SK-N-SH (cell line): ENCODE data around the gene RGR. TPM values are rescaled to one million over a fixed set of nuclear protein-coding genes. Genes with fewer than 3 reads are reported as not detected.

Experiments
- CTCF ChIA-PET: fragments of 300-600, 350-600 bp; formaldehyde crosslinking; extraction: SDS; loops from one replicate; lab custom pipeline; 2021; lab: Yijun Ruan, JAX
- POLR2A ChIA-PET: fragments of 350-600 bp; sonication (Branson Sonifier 250); formaldehyde crosslinking; extraction: SDS; loops from one replicate; lab custom pipeline; 2020; ENCODE audit warnings: antibody characterized with exemption, inconsistent platforms; lab: Yijun Ruan, JAX
- DNase-seq: peaks from one replicate; pipeline ENCODE4 v3.0.0; 2012
- H2AFZ ChIP-seq: fragments of 200-600 bp; sonication (generic); 2 replicates; pipeline ENCODE4 v1.8.1; 2016; ENCODE audit warnings: antibody characterized with exemption, mild to moderate bottlenecking, low read depth
- H3F3A ChIP-seq: fragments of 200-600 bp; sonication (generic); replicated peaks from 2 replicates; pipeline ENCODE3; 2016; ENCODE audit warnings: antibody characterized with exemption, mild to moderate bottlenecking; ENCODE audit not compliant: insufficient read depth
- H3K27ac ChIP-seq, 2 experiments: fragments of 200-500 bp in 1 of 2; fragments of 200-600 bp in 1 of 2; sonication (Bioruptor generic) in 1 of 2; sonication (generic), shearing (Covaris generic) in 1 of 2; 2 replicates each; pipeline versions ENCODE4 v1.5.1 to v1.6.1; 2014 to 2016; ENCODE audit warnings: low read depth in 2 of 2, inconsistent platforms in 1 of 2, low read length in 1 of 2, mild to moderate bottlenecking in 1 of 2, mixed read lengths in 1 of 2
- H3K27me3 ChIP-seq: fragments of 200-600 bp; sonication (generic), shearing (Covaris generic); 2 replicates; pipeline ENCODE4 v1.6.1; 2016; ENCODE audit warnings: mixed run types; ENCODE audit not compliant: insufficient read depth
- H3K36me3 ChIP-seq, 2 experiments: fragments of 200-500 bp in 1 of 2; fragments of 200-600 bp in 1 of 2; sonication (Bioruptor generic) in 1 of 2; sonication (generic) in 1 of 2; replicated peaks in 1 of 2; 2 replicates each; pipeline versions ENCODE3 to v1.5.1; 2014 to 2016; ENCODE audit warnings: low read length in 1 of 2, mild to moderate bottlenecking in 1 of 2; ENCODE audit not compliant: insufficient read depth in 2 of 2, control insufficient read depth in 1 of 2
- H3K4me1 ChIP-seq, 2 experiments: fragments of 200-500 bp in 1 of 2; fragments of 200-600 bp in 1 of 2; sonication (Bioruptor generic) in 1 of 2; sonication (generic), shearing (Covaris generic) in 1 of 2; 2 replicates each; pipeline versions ENCODE4 v1.5.1 to v1.6.1; 2014 to 2016; ENCODE audit warnings: low read depth in 1 of 2, low read length in 1 of 2, mixed run types in 1 of 2; ENCODE audit not compliant: insufficient read depth in 2 of 2, control insufficient read depth in 1 of 2
- H3K4me2 ChIP-seq: fragments of 200-600 bp; sonication (generic), shearing (Covaris generic); 2 replicates; pipeline ENCODE4 v1.6.1; 2017; ENCODE audit warnings: mixed run types
- H3K4me3 ChIP-seq, 2 experiments: fragments of 200-500 bp in 1 of 2; fragments of 200-600 bp in 1 of 2; sonication (Bioruptor generic) in 1 of 2; sonication (generic), shearing (Covaris generic) in 1 of 2; 2 replicates each; pipeline versions ENCODE4 v1.5.1 to v1.8.1; 2014 to 2016; ENCODE audit warnings: low read depth in 2 of 2, inconsistent platforms in 1 of 2, low read length in 1 of 2, mild to moderate bottlenecking in 1 of 2, mixed read lengths in 1 of 2, moderate library complexity in 1 of 2
- H3K79me2 ChIP-seq: fragments of 200-600 bp; sonication (generic); 2 replicates; pipeline ENCODE4 v1.8.1; 2017; ENCODE audit warnings: mild to moderate bottlenecking; ENCODE audit not compliant: insufficient read depth
- H3K9ac ChIP-seq: fragments of 200-600 bp; sonication (generic); 2 replicates; pipeline ENCODE4 v1.6.1; 2017; ENCODE audit warnings: mixed run types
- H3K9me2 ChIP-seq: fragments of 200-600 bp; sonication (generic); 2 replicates; pipeline ENCODE4 v1.6.1; 2017; ENCODE audit warnings: mixed run types
- H3K9me3 ChIP-seq: fragments of 200-600 bp; sonication (generic); 2 replicates; pipeline ENCODE4 v1.6.1; 2017; ENCODE audit warnings: mixed run types, mild to moderate bottlenecking, moderate library complexity
- H4K20me1 ChIP-seq: fragments of 200-600 bp; sonication (generic); 2 replicates; pipeline ENCODE4 v1.6.1; 2017; ENCODE audit warnings: mild to moderate bottlenecking, mixed run types; ENCODE audit not compliant: insufficient read depth
- CHD2 ChIP-seq: fragments of 150-350 bp; IDR thresholded peaks from 2 replicates; pipeline ENCODE4 v1.6.1; 2018; ENCODE audit warnings: low read length; ENCODE audit not compliant: partially characterized antibody
- EZH2phosphoT487 ChIP-seq: fragments of 200-600 bp; sonication (generic); IDR thresholded peaks from 2 replicates; pipeline ENCODE4 v1.6.1; 2017; ENCODE audit warnings: low read depth, mixed run types, mild to moderate bottlenecking, antibody characterized with exemption, moderate library complexity, borderline replicate concordance
- FOXJ3 ChIP-seq: sonication (generic); formaldehyde crosslinking; IDR thresholded peaks from 2 replicates; pipeline ENCODE4 v1.5.1; 2020; ENCODE audit warnings: mild to moderate bottlenecking, missing genetic modification reagents
- FOXM1 ChIP-seq: IDR thresholded peaks from 2 replicates; pipeline ENCODE4 v1.4.0; 2012; ENCODE audit warnings: low read depth, mild to moderate bottlenecking
- GABPA ChIP-seq: IDR thresholded peaks from 2 replicates; pipeline ENCODE4 v1.4.0; 2012; ENCODE audit warnings: low read depth, mild to moderate bottlenecking
- JUND ChIP-seq: IDR thresholded peaks from 2 replicates; pipeline ENCODE4 v1.4.0; 2012
- NFIC ChIP-seq: IDR thresholded peaks from 2 replicates; pipeline ENCODE4 v1.4.0; 2012; ENCODE audit warnings: borderline replicate concordance
- NRF1 ChIP-seq: IDR thresholded peaks from 2 replicates; pipeline ENCODE4 v1.6.1; 2012; ENCODE audit warnings: low read depth, mild to moderate bottlenecking, low read length
- RCOR1 ChIP-seq: fragments of 150-350 bp; IDR thresholded peaks from 2 replicates; pipeline ENCODE4 v1.6.1; 2017; ENCODE audit warnings: antibody characterized with exemption, low read length
- SIN3A ChIP-seq: IDR thresholded peaks from 2 replicates; pipeline ENCODE4 v1.6.1; 2012; ENCODE audit warnings: low read depth, mild to moderate bottlenecking, low read length, moderate library complexity, borderline replicate concordance
- TAF1 ChIP-seq: IDR thresholded peaks from 2 replicates; pipeline ENCODE4 v1.6.1; 2012; ENCODE audit warnings: low read depth, mild to moderate bottlenecking, low read length, moderate library complexity, borderline replicate concordance
- TCF12 ChIP-seq: IDR thresholded peaks from 2 replicates; pipeline ENCODE4 v1.4.0; 2012
- WGBS: methylation state at CpG from one replicate; pipeline ENCODE4 v1.1.6; 2017; ENCODE audit warnings: low lambda C conversion rate; 5-methylcytosine and 5-hydroxymethylcytosine counted together
- polyA plus RNA-seq, 3 experiments: library from polyadenylated mRNA; depleted of rRNA; stranded (reverse); fragments of >200 nt; gene quantifications; 2 replicates each; pipeline ENCODE4 v1.2.3, GENCODE V29; 2012
- TF ChIP-seq, protein P1 (sequence below): IDR thresholded peaks from 2 replicates; pipeline ENCODE4 v1.4.0; 2012; ENCODE audit warnings: low read depth, borderline replicate concordance
- TF ChIP-seq, protein P2 (sequence below): fragments of 150-350 bp; IDR thresholded peaks from 2 replicates; pipeline ENCODE4 v1.6.1; 2017; ENCODE audit warnings: antibody characterized with exemption, low read length, low read depth, borderline replicate concordance
- TF ChIP-seq, protein P3 (sequence below): IDR thresholded peaks from 2 replicates; pipeline ENCODE4 v1.4.0; 2012; ENCODE audit warnings: low read depth, borderline replicate concordance

Gene RGR
- polyA plus RNA-seq, 1 of the 3 experiments (the other 2 are of a cell fraction) = not detected

DNA sequence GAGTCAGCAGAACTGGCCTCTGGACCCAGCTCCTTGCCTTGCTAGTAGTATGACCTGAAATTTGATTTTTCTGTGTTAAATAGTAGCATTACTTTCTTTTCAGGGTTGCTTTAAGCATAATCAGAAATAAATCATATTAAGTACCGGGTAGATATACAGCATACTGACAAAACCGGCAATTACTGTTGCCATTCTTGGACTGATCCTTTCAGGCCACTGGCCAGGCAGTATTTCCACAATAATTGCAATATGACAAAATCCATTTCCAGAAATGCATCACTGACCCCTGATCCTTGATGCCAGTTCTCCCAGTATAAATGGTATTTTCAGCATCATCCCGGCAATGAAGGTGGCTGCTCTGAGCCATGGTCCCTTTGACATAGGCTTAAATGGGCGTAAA lies 10.4 kb upstream of the RGR start (continued):
- TF ChIP-seq, protein P1, sequence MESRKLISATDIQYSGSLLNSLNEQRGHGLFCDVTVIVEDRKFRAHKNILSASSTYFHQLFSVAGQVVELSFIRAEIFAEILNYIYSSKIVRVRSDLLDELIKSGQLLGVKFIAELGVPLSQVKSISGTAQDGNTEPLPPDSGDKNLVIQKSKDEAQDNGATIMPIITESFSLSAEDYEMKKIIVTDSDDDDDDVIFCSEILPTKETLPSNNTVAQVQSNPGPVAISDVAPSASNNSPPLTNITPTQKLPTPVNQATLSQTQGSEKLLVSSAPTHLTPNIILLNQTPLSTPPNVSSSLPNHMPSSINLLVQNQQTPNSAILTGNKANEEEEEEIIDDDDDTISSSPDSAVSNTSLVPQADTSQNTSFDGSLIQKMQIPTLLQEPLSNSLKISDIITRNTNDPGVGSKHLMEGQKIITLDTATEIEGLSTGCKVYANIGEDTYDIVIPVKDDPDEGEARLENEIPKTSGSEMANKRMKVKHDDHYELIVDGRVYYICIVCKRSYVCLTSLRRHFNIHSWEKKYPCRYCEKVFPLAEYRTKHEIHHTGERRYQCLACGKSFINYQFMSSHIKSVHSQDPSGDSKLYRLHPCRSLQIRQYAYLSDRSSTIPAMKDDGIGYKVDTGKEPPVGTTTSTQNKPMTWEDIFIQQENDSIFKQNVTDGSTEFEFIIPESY = no peak
- TF ChIP-seq, protein P2, sequence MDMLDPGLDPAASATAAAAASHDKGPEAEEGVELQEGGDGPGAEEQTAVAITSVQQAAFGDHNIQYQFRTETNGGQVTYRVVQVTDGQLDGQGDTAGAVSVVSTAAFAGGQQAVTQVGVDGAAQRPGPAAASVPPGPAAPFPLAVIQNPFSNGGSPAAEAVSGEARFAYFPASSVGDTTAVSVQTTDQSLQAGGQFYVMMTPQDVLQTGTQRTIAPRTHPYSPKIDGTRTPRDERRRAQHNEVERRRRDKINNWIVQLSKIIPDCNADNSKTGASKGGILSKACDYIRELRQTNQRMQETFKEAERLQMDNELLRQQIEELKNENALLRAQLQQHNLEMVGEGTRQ = no peak
- TF ChIP-seq GABPA (no peak), RCOR1 (no peak), JUND (no peak), TAF1 (no peak), EZH2phosphoT487 (no peak), TCF12 (no peak), NRF1 (no peak)

DNA sequence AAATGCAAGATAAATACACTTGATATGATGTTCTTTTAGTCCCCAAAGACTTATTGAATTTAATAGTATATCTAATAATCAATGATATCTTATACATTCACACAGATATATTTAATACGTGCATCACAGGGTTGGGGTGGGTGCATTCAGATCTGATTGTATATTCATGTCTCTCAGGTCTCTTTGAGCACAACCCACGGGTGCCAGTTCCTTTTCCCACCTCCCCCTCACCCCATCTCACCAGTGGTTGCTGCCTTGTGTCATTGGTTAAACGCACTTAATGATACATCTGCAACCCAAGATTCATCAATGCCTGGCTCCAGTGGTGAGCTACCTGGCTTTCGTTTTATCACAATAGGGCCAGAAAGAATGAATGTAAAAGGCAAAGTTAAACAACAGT lies 9.8 kb upstream of the RGR start:
- Histone ChIP-seq H4K20me1 (no peaks in the 10 kb centered on the region), H3K27ac (no peak overlapping the region), H3K4me3 (no peak overlapping the region), H3K36me3 (no peaks in the 10 kb centered on the region), H3K4me2 (no peak overlapping the region), H3K27me3 (no peaks in the 10 kb centered on the region), H3F3A (no peaks in the 10 kb centered on the region), H3K9ac (no peak overlapping the region), H3K79me2 (no peaks in the 10 kb centered on the region), H3K9me2 (no peaks in the 10 kb centered on the region), H3K9me3 (no peaks in the 10 kb centered on the region), H2AFZ (no peak overlapping the region), H3K4me1 (no peaks in the 10 kb centered on the region)
- TF ChIP-seq SIN3A = no peak
- no peak for TF ChIP-seq FOXM1
- no peak for TF ChIP-seq NFIC
- TF ChIP-seq CHD2 = no peak
- TF ChIP-seq, protein P3, sequence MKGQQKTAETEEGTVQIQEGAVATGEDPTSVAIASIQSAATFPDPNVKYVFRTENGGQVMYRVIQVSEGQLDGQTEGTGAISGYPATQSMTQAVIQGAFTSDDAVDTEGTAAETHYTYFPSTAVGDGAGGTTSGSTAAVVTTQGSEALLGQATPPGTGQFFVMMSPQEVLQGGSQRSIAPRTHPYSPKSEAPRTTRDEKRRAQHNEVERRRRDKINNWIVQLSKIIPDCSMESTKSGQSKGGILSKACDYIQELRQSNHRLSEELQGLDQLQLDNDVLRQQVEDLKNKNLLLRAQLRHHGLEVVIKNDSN = no peak
- TF ChIP-seq GABPA = no peak
- no peak for TF ChIP-seq FOXJ3 (CRISPR knock-in tag)
- ChIA-PET CTCF (interaction anchor here (0.6 kb wide), 1 partner anchor 18 kb away, joined by 3 read pairs; no protein-coding TSS in a partner anchor), POLR2A (no interaction called here)
- WGBS = 43% methylated on average over 4 of the region's 4 CpGs
- no peak for DNase-seq
